Neutrophil (primary cell): ENCODE results near the gene SEMA3B.
A peak's percentile ranks its signal among the peaks of the same experiment; 100 is the strongest.
"Not testable (repeated sequence)": the region's sequence is repeated elsewhere in the genome, so short reads cannot be mapped to it uniquely, and the experiment has no call there.

Experiments used
- H3K27ac ChIP-seq: fragments of 200-600 bp; sonication (generic); 2 replicates; pipeline ENCODE4 v1.5.1; 2016; ENCODE audit warnings: mild to moderate bottlenecking, moderate library complexity
- H3K27me3 ChIP-seq: fragments of 200-600 bp; sonication (generic); 2 replicates; pipeline ENCODE4 v1.6.0; 2016; ENCODE audit warnings: mild to moderate bottlenecking
- H3K36me3 ChIP-seq: fragments of 200-600 bp; sonication (generic); 2 replicates; pipeline ENCODE4 v1.5.1; 2017
- H3K4me1 ChIP-seq, 2 experiments: fragments of 200-600 bp in 1 of 2; sonication (generic) in 1 of 2; 1 replicate in 1 of 2; 2 replicates in 1 of 2; pipeline versions ENCODE4 v1.5.1 to v1.6.1; 2013 to 2016; ENCODE audit warnings: low read depth in 1 of 2, low read length in 1 of 2, mild to moderate bottlenecking in 1 of 2, moderate library complexity in 1 of 2; ENCODE audit not compliant: control insufficient read depth in 1 of 2, insufficient read depth in 1 of 2
- H3K4me3 ChIP-seq, 2 experiments: fragments of 200-600 bp in 1 of 2; sonication (generic) in 1 of 2; 1 replicate in 1 of 2; 2 replicates in 1 of 2; pipeline ENCODE4 v1.5.1; 2013 to 2016; ENCODE audit warnings: low read depth in 1 of 2, low read length in 1 of 2, mild to moderate bottlenecking in 1 of 2, moderate library complexity in 1 of 2
- H3K9me3 ChIP-seq: fragments of 200-600 bp; sonication (generic); 2 replicates; pipeline ENCODE4 v1.5.1; 2016
- CTCF ChIP-seq: fragments of 200-600 bp; sonication (generic); IDR thresholded peaks from 2 replicates; pipeline ENCODE4 v1.5.1; 2016; ENCODE audit warnings: antibody characterized with exemption

SEMA3B gene

DNA sequence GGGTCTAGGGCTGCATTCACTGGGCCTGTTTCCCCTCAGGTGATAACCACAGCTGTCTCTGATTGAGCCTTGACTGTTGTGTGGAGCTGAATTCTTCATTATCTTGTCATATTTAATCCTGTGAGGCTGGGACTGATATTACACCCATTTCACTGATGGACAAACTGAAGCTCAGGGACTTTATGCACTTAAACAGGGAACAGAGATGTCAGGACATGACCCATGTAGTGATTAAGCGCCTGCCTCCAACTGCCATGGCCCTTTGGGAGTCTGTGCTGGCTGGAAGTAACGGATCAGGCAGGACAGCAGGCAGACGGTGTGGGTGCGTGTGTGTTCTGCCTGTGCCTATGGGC, 25.4 kb upstream of the SEMA3B start:
- Histone ChIP-seq H3K36me3 (peaks cover 69% of the 10 kb centered on the region), H3K4me3 (peak overlapping the region; percentile 99 to 100), H3K27me3 (no peaks in the 10 kb centered on the region), H3K4me1 (peaks cover 100% of the 10 kb centered on the region in 2 experiments), H3K27ac (peak overlapping the region; percentile 100), H3K9me3 (no peaks in the 10 kb centered on the region)
- TF ChIP-seq CTCF, result no peak

DNA sequence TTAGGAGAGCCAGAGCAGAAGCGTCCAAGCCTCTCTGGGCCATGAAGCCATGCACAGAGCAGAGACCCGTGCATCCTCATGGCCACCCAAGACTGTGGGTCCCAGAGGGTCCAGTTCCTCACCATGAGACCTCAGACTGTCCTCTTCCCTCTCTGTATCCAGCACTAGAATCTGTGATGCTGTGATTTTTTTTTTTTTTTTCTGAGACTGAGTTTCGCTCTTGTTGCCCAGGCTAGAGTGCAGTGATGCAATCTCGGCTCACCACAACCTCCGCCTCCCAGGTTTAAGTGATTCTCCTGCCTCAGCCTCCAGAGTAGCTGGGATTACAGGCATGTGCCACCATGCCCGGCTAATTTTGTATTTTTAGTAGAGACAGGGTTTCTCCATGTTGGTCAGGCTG, 24.1 kb upstream of the SEMA3B start:
- H3K9me3 ChIP-seq, H3K27me3 ChIP-seq: not testable (repeated sequence)
- H3K4me3 ChIP-seq, result peak overlapping the region; percentile 99 to 100
- H3K27ac ChIP-seq, result peak overlapping the region; percentile 100
- H3K36me3 ChIP-seq, result peaks cover 71% of the 10 kb centered on the region
- peaks cover 100% of the 10 kb centered on the region in 2 experiments for H3K4me1 ChIP-seq

DNA sequence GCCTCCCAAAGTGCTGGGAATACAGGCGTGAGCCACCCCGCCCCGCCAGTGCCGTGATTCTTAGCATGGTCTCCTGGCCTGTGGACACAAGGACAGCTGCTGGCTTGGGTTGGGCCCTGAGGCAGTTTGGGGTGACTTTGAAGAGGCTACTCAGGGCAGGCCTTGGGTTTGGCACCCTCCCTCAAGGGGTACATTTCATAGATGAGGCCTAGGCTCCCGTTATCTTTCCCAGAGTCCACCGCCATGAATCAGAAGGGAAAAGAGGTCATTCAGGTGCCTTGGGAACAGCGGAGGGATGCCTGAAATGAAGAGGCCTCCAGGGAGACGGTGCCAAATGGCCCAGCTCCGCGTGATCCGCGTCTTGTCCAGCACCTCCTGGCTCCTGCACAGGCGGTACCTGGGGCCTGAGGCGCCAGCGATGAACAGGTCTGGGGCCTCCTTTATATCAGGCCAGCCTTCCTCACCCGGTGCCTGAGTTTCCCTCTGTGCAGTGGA, 23.6 kb upstream of the SEMA3B start:
- Histone ChIP-seq H3K9me3 (no peaks in the 10 kb centered on the region), H3K4me3 (peak overlapping the region; percentile 66 to 99), H3K27me3 (no peaks in the 10 kb centered on the region), H3K27ac (peak overlapping the region; percentile 100), H3K4me1 (peaks cover 100% of the 10 kb centered on the region in 2 experiments), H3K36me3 (peaks cover 71% of the 10 kb centered on the region)
- TF ChIP-seq CTCF, result no peak

- H3K36me3 ChIP-seq, result peaks cover 72% of the 10 kb centered on the region
These were observed 23.0 kb upstream of the SEMA3B start for GRCh38 chr3:50245831-50246516.

DNA sequence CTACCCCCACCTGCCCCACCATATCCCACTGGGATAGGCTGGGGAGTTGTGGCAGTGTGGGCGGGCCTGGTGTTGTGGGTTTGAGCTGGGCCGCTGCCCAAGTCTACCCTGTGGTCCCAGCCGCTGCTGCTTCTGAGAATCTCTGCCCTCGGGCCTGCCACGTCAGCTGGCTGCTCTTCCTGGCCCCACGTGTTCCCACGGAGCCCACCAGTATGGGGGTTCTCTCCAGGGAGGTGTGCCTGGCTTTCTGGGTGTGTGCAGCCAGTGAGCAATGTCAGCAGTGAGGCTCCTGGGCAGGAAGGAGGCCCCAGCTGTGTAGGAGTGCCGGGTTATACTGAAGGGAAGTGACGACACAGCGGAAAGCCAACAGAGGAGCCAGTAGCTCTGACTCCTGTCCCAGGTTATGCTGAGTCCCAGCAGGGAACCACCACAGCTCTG, 22.4 kb upstream of the SEMA3B start:
- Histone ChIP-seq H3K4me3 (peak overlapping the region; percentile 66 to 99), H3K9me3 (no peaks in the 10 kb centered on the region), H3K27me3 (no peaks in the 10 kb centered on the region), H3K4me1 (peaks cover 97% of the 10 kb centered on the region in 2 experiments), H3K36me3 (peaks cover 72% of the 10 kb centered on the region), H3K27ac (peak overlapping the region; percentile 100)
- peak; percentile 24 for TF ChIP-seq CTCF

More at GRCh38 chr3:50245831-50246516, 23.0 kb upstream of the SEMA3B start:
- peak overlapping the region; percentile 100 for H3K27ac ChIP-seq
- no peaks in the 10 kb centered on the region for H3K27me3 ChIP-seq
- H3K9me3 ChIP-seq, result no peaks in the 10 kb centered on the region
- H3K4me3 ChIP-seq, result peak overlapping the region; percentile 66 to 99
- peak; percentile 97 for TF ChIP-seq CTCF
- peaks cover 97% of the 10 kb centered on the region in 2 experiments for H3K4me1 ChIP-seq

GRCh38 chr3:50248387-50248786, 20.6 kb upstream of the SEMA3B start:
- Histone ChIP-seq H3K27me3 (no peaks in the 10 kb centered on the region), H3K4me3 (no peak overlapping the region), H3K9me3 (no peaks in the 10 kb centered on the region), H3K27ac (peak overlapping the region; percentile 100), H3K36me3 (peaks cover 83% of the 10 kb centered on the region), H3K4me1 (peaks cover 97% of the 10 kb centered on the region in 2 experiments)
- TF ChIP-seq CTCF, result no peak
